Thoracic aorta (tissue), 2 donors: Measurements from ENCODE around the gene KNDC1. TPM values are rescaled to one million over a fixed set of nuclear protein-coding genes. Genes with fewer than 3 reads are reported as not detected.

Experiments
- ATAC-seq: fragments of 150-250 bp; one replicate; pipeline ENCODE4 v1.8.0; 2017; ENCODE audit warnings: low read depth; ENCODE audit not compliant: insufficient number of reproducible peaks, low FRiP score
- DNase-seq: peaks from one replicate; pipeline ENCODE4 v3.0.0-alpha.2; 2020; ENCODE audit warnings: low spot score
- H3K27ac ChIP-seq, 2 donors: fragments of 200-600 bp; sonication (generic); 1 replicate in 1 of 2; 2 replicates in 1 of 2; pipeline ENCODE4 v1.5.1; 2016; ENCODE audit warnings: mild to moderate bottlenecking in 2 of 2, moderate library complexity in 2 of 2
- H3K27me3 ChIP-seq: fragments of 200-600 bp; sonication (generic); replicated peaks from 2 replicates; pipeline ENCODE4 v1.6.0; 2016; ENCODE audit warnings: mild to moderate bottlenecking; ENCODE audit not compliant: insufficient read depth
- H3K36me3 ChIP-seq: fragments of 200-600 bp; sonication (generic); one replicate; pipeline ENCODE4 v1.5.1; 2016
- H3K4me1 ChIP-seq, 2 donors: fragments of 200-600 bp; sonication (generic); 1 replicate in 1 of 2; 2 replicates in 1 of 2; pipeline versions ENCODE4 v1.5.1 to v1.6.0; 2016; ENCODE audit warnings: low read depth in 2 of 2, mild to moderate bottlenecking in 1 of 2; ENCODE audit not compliant: control insufficient read depth in 1 of 2
- H3K4me3 ChIP-seq: fragments of 200-600 bp; sonication (generic); 2 replicates; pipeline ENCODE4 v1.5.1; 2016; ENCODE audit warnings: mild to moderate bottlenecking
- H3K9me3 ChIP-seq: fragments of 200-600 bp; sonication (generic); 2 replicates; pipeline ENCODE4 v1.5.1; 2016
- CTCF ChIP-seq: fragments of 200-600 bp; sonication (generic); IDR thresholded peaks from one replicate; pipeline ENCODE4 v1.5.1; 2019; ENCODE audit warnings: antibody characterized with exemption
- total RNA-seq, 2 donors: library from RNA; depleted of rRNA; stranded (reverse); fragments of >200 nt; gene quantifications; one replicate each; pipeline versions ENCODE4 v1.1.0 to v1.2.3, GENCODE V29; 2016

The KNDC1 gene
- total RNA-seq, 2 donors from 2014 or later, result 0.14 to 0.95 TPM

DNA sequence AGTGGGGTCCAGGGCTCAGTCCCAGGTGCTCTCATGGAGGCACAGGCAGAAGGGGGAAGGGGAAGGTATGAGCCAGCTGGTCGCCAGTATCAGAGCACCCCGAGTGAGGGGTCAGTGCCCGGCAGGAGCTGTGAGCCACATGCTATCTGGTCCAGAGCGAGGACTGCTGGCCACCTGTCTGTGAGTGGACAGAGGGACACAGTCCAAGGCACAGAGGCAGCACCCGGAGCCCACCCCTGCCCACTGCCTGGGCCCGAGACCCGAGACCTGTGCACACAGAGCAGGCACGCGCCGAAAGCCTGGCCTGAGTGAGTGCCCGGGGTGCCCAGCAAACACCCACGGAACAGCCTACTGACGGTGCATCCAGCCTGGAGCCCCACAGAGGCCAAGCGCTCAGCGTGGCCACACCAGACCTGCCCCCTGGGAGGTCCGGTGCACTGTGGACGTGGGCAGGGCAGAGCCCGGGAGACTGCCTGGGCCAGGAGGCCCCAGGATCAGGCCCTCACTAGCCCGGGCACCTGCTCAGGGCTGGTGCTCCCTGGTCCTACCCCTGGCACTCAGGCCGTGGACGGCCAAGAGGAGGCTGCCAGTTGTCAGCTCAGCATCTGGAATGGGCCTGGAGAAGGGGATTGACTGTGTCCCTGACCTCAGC, 42.9 kb upstream of the KNDC1 start:
- Histone ChIP-seq H3K4me3 (no peak overlapping the region), H3K27me3 (no peaks in the 10 kb centered on the region), H3K36me3 (no peaks in the 10 kb centered on the region), H3K4me1 (no peaks in the 10 kb centered on the region), H3K9me3 (no peaks in the 10 kb centered on the region), H3K27ac (no peak overlapping the region)
- no peak for TF ChIP-seq CTCF
- no peak for DNase-seq
- no peak for ATAC-seq

DNA sequence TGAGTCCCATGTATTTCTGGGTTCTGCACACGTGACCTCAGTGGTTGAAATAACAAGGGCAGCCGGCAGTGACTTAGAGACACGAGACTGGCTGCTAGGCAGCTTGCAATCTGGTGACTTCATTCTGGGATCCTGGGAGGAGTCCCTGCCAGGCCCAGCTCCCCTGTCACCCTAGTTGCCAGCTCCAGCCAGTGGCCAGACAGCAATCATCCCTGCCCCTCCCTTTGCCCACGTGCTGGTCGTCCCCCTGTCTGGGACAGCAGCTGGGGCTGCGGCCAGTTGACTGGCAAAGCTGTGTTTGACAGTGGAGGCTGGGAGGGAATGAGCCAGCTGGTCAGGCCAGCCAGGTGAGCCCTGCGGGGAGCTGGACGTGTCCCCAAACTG, 42.3 kb upstream of the KNDC1 start:
- no peaks in the 10 kb centered on the region for H3K9me3 ChIP-seq
- DNase-seq (no peak), ATAC-seq (no peak)
- no peak overlapping the region for H3K4me3 ChIP-seq
- TF ChIP-seq CTCF, result no peak
- no peaks in the 10 kb centered on the region for H3K27me3 ChIP-seq
- no peak overlapping the region for H3K27ac ChIP-seq
- H3K4me1 ChIP-seq, result no peaks in the 10 kb centered on the region
- no peaks in the 10 kb centered on the region for H3K36me3 ChIP-seq

GRCh38 chr10:133121479-133121878, 38.5 kb upstream of the KNDC1 start:
- H3K27me3 ChIP-seq, result no peaks in the 10 kb centered on the region
- ATAC-seq (no peak), DNase-seq (no peak)
- no peak for TF ChIP-seq CTCF
- no peaks in the 10 kb centered on the region for H3K9me3 ChIP-seq
- no peak overlapping the region for H3K27ac ChIP-seq
- no peaks in the 10 kb centered on the region for H3K36me3 ChIP-seq
- H3K4me1 ChIP-seq, result no peaks in the 10 kb centered on the region
- H3K4me3 ChIP-seq, result no peak overlapping the region

DNA sequence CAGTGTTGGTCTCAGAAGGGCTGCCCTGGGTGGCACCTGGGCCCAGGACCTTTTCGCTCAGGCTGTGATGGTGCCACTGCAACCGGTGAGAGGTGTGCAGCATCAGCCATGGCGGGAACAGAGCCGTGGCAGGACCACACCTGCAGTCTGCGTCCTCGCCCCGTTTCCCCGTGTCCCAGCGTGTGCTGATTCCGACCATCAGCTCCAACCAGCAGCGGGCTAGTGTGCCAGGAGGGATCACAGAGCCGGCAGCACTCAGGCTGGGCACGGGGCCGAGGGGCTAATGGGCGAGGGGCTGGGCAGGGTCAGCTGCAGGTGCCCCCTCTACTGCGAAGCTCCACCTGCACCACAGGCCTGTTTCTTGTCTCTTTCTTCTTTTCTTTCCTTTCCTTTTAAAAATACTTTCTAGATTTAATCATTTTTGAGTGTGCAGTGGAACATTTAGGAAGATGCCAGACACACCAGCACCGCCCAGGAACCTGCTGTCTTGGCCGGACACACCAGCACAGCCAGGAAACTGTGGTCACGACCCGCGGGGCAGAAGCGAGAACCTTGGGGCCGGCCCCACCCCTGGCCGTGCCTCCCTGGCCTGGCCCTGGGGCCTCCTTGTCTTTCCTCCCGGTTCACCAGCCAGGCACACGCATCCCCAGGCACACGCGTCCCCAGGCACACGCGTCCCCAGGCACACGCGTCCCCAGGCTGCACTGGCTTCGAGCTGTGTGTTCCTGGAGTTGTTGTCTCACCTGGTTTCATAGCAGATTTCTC, 37.7 kb upstream of the KNDC1 start:
- H3K4me1 ChIP-seq, result no peaks in the 10 kb centered on the region
- H3K9me3 ChIP-seq, result no peaks in the 10 kb centered on the region
- no peak for DNase-seq
- no peaks in the 10 kb centered on the region for H3K27me3 ChIP-seq
- TF ChIP-seq CTCF, result no peak
- no peaks in the 10 kb centered on the region for H3K36me3 ChIP-seq
- no peak overlapping the region for H3K27ac ChIP-seq
- H3K4me3 ChIP-seq, result no peak overlapping the region
- no peak for ATAC-seq

DNA sequence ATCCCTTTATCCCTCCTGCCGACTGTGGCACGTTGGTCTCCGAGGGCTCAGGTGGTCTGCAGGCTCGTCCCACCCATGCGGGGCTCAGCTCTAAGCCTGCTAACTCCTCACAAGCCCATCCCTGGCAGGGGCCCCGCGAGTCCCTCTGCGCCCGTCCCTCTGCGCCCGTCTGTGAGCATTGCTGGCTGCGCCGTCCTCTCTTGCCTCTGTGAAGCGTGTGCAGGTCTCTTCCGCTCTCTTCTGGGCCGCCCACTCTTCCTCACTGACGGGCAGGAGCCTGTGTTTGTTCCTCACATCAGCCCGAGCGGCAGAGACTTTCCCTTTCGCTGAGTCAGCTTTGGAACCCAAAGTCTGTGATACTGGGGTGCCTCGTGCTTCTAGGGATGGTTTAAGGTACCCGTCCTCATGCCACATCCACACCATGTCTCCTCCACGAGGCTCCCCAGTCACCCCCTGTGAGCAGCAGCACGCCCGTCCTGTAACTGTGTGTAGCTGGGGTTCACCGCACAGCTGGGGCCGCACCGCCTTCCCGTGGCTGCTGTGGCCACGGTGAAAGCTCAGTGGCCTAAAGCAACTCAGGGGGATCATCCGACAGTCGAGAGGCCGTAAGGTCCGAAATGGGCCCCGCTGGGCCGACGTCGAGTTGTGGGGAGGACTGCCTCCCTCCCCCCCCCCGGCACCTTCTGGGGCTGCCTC, 36.8 kb upstream of the KNDC1 start:
- Histone ChIP-seq H3K4me1 (no peaks in the 10 kb centered on the region), H3K9me3 (no peaks in the 10 kb centered on the region), H3K27me3 (no peaks in the 10 kb centered on the region), H3K36me3 (no peaks in the 10 kb centered on the region), H3K27ac (no peak overlapping the region), H3K4me3 (no peak overlapping the region)
- ATAC-seq (no peak), DNase-seq (no peak)
- no peak for TF ChIP-seq CTCF
